GM21390 (cell line): Measurements from ENCODE around the gene MYCBP.
A peak's percentile ranks its signal among the peaks of the same experiment; 100 is the strongest.
"Not testable (repeated sequence)": the region's sequence is repeated elsewhere in the genome, so short reads cannot be mapped to it uniquely, and the experiment has no call there.

Experiments used
- ATAC-seq: cut with Tn5 transposase; IDR thresholded peaks from one replicate; pipeline ENCODE4 v1.9.1; 2021; ENCODE audit not compliant: unreplicated experiment

Gene MYCBP, protein sequence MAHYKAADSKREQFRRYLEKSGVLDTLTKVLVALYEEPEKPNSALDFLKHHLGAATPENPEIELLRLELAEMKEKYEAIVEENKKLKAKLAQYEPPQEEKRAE

DNA sequence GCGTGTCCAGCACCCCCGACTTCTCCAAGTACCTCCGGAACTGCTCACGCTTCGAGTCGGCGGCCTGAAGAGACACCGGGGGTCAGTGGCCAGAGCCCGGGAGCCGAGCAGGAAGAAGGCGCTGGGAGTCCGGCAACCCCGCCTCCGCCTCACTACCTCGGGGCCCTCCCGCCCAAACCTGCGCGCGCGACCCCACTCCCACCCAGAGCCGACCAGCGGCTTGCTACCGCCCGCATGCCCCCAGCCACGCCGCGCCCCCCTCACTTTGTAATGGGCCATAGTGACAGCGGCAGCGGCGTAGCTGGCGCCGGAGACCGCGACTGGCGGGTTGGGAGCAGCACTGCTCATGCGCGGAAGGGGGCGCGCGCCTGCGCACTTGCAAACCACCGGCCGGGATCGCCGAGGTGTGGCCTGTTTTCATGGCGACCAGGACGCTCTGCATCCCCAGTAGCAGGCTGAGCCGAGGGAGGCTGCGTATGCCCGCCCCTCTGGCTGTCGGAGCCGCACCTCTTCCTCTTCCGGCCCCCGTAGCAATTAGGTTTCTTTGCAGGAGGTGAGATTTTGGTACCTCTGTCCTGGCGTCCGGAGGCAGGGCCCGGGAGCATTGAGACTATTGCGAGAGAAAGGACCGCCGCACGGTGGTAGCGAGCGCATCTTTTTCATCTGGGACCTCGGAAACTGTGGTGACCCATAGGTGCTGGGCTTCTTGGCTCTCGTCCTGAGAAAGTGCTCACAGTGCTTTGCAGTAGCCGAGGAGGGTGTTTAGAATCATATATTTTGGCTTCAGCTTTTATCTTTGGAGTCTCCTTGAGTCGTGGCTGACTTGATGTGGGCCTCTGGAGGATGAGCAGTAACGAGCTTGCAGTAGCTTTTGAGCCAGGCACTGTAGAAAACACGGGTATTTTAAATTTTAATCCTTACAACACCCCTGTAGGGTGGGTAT is at the start of gene MYCBP:
Gene MYCBP (minus strand): TSS at position 322 of the 943 bp plus-strand sequence. CDS start 43 bp downstream, at position 279.
- peak; percentile 91 for ATAC-seq

DNA sequence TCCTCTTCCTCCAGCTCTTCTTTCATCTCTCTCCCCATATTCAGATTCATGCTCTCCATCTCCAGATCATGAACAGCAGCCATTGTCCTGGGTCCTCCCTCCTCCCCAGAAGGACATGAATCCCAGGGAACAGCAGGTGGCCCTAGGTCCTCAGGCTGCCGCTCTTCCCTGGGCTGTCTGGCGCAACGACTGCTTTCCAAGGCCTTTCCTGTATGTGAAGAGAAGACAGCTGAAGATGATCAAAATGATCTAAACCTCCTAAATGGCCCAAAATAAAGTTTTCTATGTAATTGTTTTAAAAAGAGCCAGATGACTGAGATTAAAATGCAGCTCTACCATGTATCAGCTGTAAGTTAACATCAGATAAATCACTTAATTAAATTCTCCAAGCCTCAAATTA is 46.0 kb upstream of the MYCBP start:
- ATAC-seq: no peak

DNA sequence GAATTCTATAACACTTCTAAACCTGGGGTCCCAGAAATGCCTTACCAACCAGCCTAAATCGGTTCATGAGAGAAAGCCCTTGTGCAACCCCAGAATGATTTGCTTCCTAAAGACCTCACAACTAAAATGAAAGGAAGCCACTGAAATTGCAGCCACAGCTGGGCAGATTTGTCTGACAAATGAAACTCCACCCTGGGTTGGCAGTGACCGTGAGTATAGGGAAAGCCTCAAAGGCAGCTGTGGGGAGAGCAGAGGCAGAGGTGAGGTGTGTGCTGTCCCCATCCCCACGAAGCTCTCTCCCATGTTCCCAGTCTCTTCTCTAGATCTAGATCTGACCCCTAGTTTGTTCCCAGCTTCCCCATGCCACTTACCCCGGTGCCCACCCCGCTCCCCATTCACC is 45.4 kb upstream of the MYCBP start:
- ATAC-seq: no peak

DNA sequence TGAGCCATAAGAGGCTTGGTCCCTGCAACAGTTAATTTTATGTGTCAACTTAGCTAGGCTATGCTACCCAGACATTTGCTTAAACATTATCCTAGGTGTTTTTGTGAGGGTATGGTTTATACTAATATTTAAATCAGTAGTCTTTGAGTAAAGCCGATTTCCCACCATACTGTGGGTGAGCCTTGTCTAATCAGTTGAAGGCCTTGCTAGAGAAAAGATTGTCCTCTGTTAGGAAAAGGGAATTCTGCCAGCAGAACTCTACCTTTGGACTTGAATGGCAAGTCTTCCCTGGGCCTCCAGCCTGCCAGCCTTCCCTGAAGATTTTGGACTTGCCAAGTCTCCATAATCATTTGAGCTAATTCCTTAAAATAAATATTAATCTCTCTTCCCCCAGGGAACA is 44.6 kb upstream of the MYCBP start:
- ATAC-seq: no peak

DNA sequence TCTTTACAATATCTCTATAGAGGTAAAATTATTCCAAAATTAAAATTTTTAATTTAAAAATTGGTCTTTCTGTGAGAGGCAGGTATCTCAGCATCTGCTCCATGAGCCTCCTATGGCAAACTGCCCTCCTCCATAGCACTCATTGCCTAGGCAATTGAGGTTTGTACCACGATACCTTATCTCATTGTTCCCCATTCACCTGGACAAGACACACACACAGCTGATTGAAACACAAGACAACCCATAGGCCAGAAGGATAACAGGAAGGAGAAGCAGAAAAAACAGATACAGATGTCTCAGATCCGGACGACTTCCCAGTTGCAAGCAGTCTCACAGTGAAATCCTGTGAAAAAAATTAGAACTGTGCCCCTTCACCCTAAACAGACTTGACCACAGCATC is 44.2 kb upstream of the MYCBP start:
- no peak for ATAC-seq

DNA sequence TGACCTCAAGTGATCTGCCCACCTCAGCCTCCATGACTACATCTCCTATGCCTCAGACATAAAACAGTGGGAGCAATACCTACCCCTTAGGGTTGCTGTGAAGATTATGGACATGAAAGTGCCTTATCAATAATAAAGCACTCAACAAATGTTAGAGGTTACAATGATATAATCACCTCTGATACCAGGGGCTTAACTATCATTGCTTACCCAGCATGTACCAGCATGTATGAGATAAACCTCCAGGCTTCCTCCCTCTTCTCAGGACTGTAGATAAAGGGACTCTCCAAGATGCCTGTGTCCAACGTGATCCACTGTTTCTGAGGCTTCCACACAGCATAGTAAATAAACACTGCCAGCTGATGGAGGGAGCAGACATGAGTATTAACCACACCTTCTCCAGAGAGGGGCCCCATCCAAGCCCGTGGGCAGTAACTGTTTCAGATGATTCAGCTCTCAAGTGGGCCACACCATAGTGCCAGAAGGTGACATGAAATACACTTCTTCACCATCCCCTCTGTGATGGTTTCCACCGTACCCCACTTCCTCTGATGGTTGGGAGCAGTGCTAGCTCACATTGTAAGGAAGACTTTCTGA is 42.3 kb upstream of the MYCBP start:
- ATAC-seq: no peak

DNA sequence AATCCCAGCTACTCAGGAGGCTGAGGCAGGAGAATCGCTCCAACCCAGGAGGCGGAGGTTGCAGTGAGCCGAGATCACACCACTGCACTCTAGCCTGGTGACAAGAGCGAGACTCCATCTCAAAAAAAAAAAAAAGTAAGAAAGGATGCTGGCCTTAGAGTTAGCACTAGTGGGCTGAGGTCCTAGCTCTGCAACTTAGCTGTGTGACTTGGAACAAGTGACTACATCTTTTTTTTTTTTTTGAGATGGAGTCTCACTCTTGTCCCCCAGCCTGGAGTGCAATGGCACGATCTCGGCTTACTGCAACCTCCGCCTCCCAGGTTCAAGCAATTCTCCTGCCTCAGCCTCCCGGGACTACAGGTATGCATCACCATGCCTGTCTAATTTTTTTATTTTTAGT is 41.8 kb upstream of the MYCBP start:
- not testable (repeated sequence) for ATAC-seq

DNA sequence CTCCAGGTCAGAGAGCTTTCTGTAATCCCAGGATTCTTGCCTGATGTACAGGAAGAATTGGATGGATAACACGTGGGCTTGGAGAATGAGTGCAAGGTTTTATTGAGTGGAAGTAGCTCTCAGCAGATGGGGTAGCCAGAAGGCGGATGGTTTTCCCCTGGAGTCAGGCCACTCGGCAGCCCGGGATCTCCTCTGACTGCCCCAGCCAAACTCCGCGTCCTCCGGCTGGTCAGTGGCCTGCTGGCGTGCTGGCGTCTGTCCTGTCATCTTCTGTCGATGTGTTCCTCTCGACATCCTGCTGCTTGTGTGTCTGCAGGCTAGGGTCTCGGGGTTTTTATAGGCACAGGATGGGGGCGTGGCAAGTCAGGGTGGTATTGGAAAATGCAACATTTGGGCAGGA is 35.7 kb upstream of the MYCBP start:
- ATAC-seq: no peak

DNA sequence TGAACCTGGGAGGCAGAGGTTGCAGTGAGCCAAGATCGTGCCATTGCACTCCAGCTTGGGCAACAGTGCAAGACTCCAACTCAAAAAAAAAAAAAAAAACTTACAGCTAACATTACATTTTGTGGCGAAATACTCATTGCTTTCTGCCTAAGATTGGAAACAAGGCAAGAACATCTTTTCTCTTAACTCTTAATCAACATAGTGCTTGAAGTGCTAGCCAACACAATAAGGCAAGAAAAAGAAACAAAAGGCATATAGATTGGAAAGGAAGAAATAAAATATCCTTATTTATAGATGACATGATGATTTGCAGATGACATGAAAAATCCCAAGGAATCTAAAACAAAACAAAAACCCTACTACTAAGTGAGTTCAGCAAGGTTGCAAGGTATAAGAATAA is 32.8 kb upstream of the MYCBP start:
- no peak for ATAC-seq

DNA sequence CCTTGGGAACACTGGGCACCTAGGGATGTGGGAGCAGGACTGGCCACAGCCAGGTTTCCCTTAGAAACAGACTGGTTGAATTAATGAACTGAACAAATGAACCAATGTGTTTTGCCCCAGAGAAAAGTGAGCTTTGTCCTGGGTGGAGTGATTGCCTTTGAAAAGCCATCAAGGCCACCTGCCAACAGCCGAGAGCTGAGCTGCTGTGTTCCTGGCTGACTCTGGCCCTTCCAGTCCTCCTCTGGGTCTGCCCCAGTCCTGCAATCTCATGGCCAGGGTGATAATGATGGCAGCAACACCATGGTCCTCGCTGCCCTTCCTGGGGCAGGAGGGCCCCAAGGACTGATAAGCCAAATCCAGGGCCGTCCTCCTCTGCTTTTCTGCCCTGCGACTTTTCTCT is 26.4 kb upstream of the MYCBP start:
- ATAC-seq: no peak

DNA sequence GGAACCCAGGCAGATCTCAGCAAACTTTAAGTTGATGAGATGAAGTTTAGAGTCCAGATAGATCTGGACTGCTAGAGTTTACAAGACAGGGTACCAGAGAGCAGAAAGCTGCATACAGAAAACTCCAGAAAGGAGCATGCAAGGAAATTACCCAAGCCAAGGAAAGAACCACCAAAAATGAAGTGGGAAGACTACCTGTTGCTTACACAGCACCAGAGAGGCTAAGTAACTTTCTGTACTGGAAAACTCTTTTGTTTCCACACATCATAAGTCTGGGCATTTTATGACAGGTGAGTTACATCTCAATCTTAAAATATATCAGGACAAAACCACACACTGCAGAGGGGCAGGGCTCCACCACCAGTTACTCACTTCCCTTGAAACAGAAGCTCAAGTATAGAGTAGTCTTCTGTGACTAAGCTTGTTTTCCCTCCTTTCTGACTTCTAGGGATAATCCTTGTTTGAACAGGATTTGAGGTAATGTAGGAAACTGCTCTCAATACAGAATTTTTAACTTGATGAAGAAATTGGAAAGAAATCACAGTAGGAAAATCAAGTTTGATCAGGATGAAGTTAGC is 25.6 kb upstream of the MYCBP start:
- ATAC-seq: no peak

DNA sequence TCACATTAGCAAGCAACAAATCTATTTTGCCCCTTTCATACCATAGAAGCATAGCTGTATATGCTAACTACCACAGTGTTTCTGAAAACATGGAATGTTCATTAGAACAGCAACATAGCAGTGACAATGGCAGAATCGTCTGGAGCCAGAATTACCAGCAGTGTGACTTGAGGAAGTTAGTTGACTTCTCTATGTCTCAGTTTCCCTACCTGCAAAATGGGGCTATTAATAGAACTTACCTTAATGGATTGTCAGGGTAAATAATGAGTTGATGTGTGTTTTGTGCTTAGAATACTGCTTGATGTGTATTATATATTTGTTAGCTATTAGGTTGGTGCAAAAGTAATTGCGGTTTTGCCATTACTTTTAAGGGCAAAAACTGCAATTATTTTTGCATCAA is 23.0 kb upstream of the MYCBP start:
- no peak for ATAC-seq

DNA sequence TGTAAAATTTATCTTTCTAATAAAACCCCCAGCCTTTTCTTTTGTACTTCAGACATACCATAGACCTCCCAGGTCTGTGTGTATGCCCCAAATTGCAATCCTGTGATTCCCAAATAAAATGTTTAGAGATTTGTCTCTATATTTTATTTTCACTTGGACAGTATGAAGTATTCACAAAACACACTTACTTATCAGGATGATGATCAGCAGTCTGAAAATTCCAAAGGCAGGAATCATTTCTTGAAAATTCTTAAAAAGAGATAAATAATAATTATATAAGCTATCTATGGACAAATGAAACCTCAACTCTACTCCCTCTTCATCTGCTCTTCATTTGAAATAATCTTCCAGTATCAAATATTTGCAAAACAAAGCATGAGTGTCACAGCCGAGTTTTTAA is 19.8 kb upstream of the MYCBP start:
- no peak for ATAC-seq

DNA sequence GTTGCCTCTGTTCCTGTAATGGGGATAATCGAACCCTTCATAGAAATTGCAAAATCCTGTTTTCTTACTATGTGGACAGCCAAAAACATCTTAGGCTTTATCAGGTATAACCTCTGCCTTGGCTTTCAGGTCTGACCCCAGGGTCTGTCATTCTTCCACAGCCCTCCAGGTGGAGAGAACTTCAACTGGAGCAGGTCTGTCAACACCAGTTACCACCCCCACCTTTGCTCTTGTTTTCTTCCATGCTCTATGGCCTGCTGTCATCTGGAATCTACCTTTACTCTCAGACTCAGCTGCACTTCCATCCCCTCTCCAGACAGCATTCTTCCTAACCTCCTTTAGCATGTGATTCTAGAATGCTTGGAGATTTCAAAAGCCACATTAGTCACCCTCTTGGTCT is 18.6 kb upstream of the MYCBP start:
- no peak for ATAC-seq

DNA sequence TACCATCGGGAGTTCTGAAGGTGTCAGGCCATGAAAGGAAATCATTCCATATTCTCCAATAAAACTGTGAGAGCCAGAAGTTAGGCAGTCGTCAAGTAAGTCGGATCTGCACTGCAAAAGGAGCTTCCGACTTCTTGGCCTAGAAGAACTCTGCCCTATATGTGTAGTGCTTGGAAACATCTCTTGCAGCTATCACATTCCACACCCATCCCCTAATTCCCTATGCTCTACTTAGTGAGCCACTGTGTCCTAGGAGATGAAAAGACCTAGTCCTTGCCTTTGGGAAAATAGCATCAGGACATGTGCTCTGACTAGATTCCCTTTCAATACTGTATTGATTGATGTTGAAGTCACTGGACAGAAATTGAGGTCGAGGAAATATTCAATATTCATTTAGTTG is 16.4 kb upstream of the MYCBP start:
- ATAC-seq: no peak

DNA sequence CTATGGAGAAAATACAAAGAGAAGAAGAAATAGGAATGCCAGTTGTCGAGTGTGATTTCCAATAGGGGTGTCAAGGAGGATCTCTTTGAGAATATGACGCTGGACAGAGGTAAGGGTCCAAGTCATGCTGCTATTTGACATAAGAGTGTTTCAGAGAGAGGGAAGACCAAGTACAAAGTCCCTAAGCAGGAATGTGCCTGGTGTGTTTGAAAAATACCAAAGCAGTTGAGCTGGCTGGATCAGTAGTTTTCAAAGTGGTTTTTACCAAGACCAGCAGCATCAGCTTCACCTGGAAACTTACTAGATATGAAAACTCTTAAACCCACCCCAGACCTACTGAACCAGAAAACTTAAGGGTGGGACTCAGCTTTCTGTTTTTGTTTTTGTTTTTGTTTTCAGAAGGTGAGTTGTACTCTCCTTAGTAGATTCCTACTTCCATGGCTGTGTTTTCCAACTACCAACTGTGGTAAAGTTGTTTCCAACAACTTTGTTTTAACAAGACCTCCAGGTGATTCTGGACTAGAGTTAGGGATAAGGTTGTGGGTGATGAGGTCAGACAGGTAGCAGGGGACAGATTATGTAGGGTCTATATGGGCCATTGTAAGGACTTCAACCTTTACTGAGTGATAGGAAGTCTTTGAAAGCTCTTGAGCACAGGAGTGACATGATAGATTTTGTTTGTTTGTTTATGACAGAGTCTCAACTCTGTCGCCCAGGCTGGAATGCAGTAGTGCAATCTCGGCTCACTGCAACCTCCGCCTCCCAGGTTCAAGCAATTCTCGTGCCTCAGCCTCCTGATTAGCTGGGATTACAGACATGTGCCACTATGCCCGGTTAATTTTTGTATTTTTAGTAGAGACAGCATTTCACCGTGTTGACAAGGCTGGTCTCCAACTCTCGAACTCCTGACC is 15.5 kb upstream of the MYCBP start:
- no peak for ATAC-seq

DNA sequence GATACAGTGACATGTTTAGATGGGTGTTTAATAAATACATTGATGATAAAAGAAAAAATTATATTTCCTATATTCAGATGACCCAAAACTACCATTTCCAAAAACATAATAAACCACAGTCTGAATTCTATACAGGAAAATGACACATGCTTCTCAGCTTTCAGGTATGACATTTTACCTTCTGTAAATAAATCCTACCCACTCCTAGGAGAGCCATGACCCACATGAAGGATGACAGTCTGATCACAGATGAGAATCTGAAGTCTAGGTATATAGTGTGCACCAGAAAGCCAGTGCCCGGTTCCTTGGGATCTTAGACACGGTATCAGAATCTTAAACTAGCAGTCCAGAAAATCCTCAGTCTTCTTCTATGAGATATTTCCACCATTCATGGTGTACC is 11.9 kb upstream of the MYCBP start:
- ATAC-seq: no peak

DNA sequence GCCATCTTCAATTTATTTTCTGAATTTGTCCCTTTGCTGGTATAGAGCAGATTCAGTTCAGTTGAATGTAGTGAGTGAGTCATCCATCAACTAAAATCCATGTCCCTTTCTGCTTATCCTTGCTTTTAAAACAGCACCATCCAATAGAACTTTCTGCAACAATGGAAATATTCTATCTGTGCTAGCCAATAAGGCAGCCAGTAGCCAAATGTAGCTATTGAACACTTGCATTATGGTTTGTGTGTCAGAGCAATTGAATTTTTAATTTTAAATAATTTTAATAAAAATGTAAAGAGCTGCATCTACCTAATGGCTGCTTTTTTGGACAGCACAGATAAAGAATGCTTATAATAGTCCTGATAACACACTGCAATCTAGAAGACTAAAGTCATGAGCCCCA is 8.3 kb upstream of the MYCBP start, which contains the start of gene GJA9:
Gene GJA9 (minus strand): TSS at position 101 of the 400 bp plus-strand sequence. CDS start 5,489 bp downstream, outside the sequence.
- ATAC-seq: no peak

DNA sequence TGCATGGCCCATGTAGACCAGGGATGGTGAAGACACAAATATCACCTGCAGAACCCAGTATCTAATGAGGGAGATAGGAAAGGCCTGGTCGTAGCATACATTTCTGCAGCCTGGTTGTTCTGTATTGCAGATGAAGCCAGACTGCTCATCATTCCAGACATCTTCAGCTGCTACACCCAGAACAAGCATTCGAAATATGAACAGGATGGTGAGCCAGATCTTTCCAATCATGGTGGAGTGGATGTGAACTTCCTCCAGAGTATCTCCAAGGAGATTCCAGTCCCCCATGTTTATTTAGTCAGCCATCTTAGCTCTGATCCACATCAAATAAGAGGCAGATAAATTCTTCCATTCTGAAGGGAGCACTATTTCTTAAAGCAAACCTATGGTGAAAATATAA is 2.7 kb upstream of the MYCBP start:
- no peak for ATAC-seq

DNA sequence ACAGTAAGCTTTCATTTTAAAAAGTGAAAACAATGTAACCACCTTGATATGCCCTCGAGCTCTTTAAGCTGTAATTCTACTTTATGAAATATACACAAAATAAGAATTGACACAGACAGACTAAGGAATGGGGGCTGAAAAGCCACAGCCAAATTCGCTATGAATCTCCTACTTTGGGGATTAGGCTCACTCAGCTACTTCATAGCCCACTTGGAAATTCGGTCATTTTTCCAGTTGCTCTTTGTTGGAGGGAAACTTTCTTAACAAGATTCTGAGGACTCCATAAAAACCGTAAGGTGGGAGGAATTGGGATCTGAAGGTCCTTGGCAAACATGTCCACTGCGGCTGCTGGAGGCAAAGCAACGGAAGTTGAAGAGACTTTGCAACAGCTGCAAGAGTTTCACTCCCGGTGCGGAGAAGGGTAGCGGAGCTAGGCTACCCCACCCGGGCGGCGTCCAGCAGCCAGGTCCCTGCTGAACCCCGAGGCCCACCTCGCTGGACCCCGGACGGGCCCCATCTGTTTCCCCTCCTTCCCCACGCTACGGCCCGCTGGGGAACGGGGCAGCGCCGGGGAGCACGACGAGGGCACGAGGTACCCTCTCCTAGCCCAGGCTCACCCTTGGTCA is 634 bp downstream of the MYCBP start:
- ATAC-seq: peak; percentile 11
